Measurements from ENCODE around the gene ASXL3.

DNA sequence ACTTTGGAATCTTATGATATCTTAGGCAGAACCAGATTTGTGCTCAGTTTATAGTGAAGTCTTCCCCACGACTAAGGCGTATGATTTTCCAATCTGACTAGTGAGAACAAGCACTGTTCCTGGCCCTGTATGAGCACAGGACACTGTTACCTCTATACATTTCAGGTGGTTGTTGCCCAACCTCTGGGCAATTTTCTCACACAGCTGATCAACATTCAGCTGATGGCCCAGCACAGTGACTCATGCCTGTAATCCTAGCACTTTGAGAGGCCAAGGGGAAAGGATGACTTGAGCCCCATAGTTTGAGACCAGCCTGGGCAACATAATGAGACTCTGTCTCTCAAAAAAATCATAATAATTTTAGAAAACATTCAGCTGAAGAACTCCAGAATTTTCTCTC lies 119.5 kb downstream of the ASXL3 start:
- TF ChIP-seq, protein P1, sequence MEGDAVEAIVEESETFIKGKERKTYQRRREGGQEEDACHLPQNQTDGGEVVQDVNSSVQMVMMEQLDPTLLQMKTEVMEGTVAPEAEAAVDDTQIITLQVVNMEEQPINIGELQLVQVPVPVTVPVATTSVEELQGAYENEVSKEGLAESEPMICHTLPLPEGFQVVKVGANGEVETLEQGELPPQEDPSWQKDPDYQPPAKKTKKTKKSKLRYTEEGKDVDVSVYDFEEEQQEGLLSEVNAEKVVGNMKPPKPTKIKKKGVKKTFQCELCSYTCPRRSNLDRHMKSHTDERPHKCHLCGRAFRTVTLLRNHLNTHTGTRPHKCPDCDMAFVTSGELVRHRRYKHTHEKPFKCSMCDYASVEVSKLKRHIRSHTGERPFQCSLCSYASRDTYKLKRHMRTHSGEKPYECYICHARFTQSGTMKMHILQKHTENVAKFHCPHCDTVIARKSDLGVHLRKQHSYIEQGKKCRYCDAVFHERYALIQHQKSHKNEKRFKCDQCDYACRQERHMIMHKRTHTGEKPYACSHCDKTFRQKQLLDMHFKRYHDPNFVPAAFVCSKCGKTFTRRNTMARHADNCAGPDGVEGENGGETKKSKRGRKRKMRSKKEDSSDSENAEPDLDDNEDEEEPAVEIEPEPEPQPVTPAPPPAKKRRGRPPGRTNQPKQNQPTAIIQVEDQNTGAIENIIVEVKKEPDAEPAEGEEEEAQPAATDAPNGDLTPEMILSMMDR (IDR thresholded peaks at IDR 0.05): no peak
- no peak for TF ChIP-seq POLR2A (IDR thresholded peaks at IDR 0.05)

Data from adrenal gland (tissue), 5 donors.